IPS-NIHi7 (cell line): Measurements from ENCODE around the gene TMEM232.

Source experiments
- DNase-seq: peaks from one replicate; pipeline ENCODE4 v3.0.0; 2012; ENCODE audit warnings: mixed read lengths; ENCODE audit errors: extremely low spot score

Gene TMEM232

DNA sequence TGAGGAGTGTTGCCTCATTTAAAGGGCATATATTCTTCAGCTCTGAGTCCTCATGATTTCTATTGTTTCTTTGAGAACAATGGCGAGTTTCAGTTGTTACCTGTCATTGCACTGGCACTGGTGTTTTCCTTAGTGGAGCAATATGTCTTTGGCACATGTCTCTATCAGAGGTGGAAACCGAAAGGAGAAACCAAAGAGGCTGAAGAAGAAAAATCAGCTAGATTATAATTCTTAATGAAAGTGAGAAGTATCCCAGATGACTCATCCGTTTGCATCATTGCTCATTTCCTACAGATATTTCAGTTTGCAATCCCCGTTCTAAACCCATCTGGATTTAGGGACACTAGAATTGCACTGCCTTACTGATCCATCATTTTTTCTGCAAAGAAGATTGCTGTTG lies 324.6 kb downstream of the TMEM232 start:
- DNase-seq = no peak

- DNase-seq = no peak
Measured at GRCh38 chr5:110398951-110399350, 327.5 kb downstream of the TMEM232 start.

DNA sequence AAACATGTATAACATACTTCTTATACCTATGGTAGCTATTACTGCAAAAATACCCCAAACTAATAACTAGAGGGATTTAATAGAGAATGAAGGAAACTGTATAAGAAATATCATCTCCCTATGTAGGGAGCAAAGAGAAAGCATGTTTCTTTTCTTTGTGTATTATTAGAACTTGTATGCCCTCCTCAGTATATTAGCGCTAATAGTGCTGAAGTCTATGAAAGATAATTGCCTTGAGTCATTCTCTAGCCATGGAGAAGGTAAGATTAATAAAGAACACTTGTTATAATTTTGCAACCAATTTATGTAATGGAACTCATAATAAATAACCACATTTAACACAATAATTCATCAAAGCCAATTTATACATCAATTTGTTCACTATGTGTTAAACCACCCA lies 329.2 kb downstream of the TMEM232 start:
- DNase-seq = no peak

GRCh38 chr5:110386782-110387181 lies 339.7 kb downstream of the TMEM232 start:
- no peak for DNase-seq

DNA sequence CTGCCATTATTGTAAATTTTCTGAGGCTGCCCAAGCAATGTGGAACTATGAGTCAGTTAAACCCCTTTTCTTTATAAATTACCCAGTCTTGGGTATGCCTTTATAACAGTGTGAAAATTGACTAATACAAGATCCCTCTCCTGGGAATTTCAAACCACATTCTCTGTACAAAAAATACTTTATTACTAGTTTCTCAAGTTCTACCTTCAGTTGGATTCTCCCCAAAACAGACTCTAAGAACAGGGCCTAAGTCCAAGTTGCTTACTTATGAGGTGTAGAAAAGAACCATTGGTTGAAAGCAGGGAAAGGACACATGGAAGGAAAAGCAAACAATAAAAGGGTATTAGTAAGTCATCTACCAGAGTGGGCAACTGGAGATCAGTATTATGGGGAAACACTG lies 343.2 kb downstream of the TMEM232 start:
- no peak for DNase-seq

DNA sequence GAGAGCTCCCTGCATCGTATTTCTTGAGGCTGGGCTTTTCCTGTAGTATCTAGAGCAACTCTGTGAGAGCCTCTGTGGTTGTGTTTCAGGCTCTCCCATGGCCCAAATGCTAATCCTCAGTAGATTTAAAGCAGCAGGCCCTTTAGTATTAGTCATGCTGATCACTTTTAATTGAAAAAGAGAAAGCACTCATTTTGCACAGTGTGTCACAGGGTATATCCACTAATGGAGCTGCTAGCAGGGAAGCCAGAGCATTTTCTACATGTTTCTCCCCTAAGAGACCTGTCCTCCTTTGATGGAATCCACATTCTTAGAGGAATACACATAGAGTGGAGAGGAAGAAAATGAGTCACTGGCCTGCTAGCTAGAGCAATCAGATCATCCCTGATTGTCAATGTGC lies 348.5 kb downstream of the TMEM232 start:
- peak; percentile 34 for DNase-seq

GRCh38 chr5:110377361-110377760 lies 349.1 kb downstream of the TMEM232 start:
- no peak for DNase-seq

DNA sequence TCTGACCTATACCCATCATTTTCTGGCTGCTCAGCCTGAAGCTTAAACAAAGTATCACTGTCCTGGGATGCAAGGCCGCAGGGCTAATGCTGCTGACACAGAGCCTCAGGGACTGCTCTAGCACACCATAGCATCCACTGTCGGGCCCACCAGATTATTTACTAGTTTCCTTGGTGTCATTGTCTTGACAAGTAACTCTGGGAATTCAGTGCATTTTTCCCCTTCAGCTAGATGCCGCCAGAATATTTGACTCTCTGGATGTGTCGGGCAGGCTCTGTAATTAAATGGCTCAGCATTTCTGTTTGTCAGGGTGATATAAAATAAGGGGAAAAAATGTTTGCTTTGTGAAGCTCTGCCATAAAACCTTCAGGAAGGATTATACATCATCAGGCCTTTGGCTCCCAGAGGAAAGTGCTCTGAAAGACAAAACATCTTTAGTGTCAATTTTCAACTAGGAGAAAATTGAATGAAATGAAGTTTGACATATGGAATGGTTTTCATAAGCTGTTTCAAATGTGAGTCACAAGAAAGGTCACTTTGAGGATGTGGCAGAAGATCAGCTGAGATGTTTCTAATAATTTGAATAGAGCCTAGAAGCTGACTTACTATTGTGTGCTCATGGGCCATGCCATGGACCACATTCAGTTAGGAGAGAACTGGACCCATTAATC lies 350.1 kb downstream of the TMEM232 start:
- no peak for DNase-seq

DNA sequence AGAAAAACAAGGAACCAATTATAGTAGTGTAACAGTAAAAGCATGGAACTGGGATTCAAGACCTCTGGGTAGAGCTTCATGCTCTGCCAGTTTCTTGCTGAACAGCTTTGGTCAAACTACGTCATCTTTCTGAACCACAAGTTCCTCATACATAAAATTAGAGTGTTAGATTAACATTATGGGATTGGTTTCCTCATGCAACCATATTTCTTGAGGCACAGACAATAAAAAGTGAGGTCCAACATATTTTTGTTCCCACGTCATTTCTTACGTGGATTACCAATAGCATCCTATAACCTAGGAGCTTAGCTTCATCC lies 354.8 kb downstream of the TMEM232 start:
- DNase-seq = no peak

DNA sequence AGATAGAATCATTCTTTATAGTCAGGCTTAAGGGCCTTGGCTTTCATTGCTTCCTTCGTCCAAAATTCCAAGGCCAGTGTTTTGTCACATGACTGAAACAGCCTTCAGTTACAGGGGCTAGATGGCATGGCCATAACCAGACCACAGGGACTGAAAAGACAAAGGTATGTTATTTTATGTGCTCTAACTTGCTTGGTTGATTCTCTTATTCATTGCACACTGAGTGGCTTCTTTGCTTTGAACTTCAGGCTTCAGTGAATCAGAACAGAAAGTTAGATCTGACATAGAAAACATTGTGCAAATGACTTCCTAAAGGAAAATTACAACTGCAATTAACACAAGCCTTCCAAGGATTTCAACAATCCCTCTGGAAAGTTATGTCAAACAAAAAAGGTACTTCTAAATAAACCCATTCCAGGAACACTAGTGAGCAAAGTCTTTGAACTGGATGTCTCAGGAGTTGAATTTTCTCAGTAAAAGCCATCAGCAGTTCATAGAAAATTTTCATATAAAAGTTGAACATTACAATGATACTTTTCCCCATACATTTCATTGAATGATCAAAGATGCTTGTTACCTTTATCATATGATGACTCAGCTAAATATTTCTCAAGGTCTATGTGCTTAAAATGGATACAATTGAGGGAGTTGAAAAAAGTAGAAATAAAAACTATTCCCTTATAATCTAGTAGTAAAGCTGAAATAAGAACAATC lies 355.3 kb downstream of the TMEM232 start:
- no peak for DNase-seq
